ENCODE measurements around the gene C8A.

The C8A gene

GRCh38 chr1:56953386-56953785, 98.8 kb downstream of the C8A start:
- in situ Hi-C loops (cut with MboI; ENCODE audit: low pct_unique_long_range_greater_than_20kb, low sequenced_read_pairs), result no loop called here
- DNase-seq, result no peak

DNA sequence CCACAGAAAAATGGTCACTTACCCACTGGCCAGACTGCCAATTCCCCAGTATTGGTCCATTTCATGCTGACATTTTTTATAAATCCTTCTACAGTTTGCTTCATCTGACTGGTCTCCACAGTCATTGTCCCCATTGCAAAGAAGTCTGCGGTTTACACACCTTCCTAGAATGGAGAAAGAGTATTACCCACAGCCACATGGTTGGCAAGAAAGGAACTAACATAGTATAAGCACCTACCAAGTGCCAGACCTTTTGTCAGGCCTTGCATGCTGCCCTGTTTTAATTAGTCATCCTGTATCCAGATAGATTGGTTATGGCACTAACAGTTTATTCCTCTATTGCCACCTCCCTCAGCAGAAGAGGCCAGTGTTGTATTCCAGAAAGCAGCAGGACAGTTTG, 100.1 kb downstream of the C8A start:
- in situ Hi-C loops (cut with MboI; ENCODE audit: low pct_unique_long_range_greater_than_20kb, low sequenced_read_pairs), result no loop called here
- no peak for DNase-seq

GRCh38 chr1:56957931-56958330, 103.3 kb downstream of the C8A start:
- in situ Hi-C loops (cut with MboI; ENCODE audit: low pct_unique_long_range_greater_than_20kb, low sequenced_read_pairs), result no loop called here

DNA sequence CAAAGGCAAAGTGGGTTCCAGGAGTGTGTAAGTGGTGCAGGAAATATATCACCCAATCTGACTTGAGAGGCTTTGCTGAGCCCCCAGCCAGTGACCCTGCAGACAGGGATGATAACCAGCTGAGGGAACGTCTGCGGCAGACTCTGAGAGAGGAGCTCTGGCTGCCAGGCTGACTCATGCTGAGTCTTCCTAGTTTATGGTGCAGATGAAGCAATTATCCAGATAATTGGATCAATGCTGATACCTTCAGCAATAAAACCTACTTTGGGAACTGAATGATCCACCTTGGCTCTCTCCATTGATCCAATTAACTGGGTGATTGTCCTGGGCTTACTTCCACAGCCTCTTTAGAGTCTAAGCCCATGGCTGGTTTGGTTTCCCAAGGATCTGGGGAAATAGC, 103.9 kb downstream of the C8A start:
- DNase-seq, result no peak

More at GRCh38 chr1:56957931-56958330, 103.3 kb downstream of the C8A start:
- DNase-seq, result no peak

DNA sequence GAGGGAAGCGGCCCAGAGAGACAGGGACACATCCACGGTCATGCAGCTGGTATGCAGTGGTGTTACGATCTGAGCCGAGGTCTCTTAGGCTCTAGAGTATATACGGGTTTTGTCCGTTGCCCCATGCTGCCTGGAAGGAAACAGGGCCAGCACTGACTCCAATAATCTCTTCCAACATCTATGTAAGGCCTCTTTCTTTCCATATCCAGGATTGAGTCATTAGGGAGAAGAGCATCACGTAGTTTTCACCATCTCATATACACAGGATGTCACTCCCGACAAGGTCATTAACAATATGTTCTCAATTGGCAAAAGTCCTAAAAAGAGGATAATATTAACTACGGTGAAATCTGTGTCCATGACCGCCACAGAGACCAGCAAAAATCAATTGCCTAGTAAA, 106.8 kb downstream of the C8A start:
- no peak for DNase-seq
- in situ Hi-C loops (cut with MboI; ENCODE audit: low pct_unique_long_range_greater_than_20kb, low sequenced_read_pairs), result no loop called here

More for the DNA sequence above, 103.9 kb downstream of the C8A start:
- in situ Hi-C loops (cut with MboI; ENCODE audit: low pct_unique_long_range_greater_than_20kb, low sequenced_read_pairs), result no loop called here

- no peak for DNase-seq
- in situ Hi-C loops (cut with MboI; ENCODE audit: low pct_unique_long_range_greater_than_20kb, low sequenced_read_pairs), result no loop called here
These were observed 109.1 kb downstream of the C8A start for GRCh38 chr1:56963667-56964066.

GRCh38 chr1:56964349-56965017, 109.9 kb downstream of the C8A start:
- in situ Hi-C loops (cut with MboI; ENCODE audit: low pct_unique_long_range_greater_than_20kb, low sequenced_read_pairs), result no loop called here

GRCh38 chr1:56965191-56965590, 110.6 kb downstream of the C8A start:
- DNase-seq, result no peak
- in situ Hi-C loops (cut with MboI; ENCODE audit: low pct_unique_long_range_greater_than_20kb, low sequenced_read_pairs), result no loop called here

More at GRCh38 chr1:56964349-56965017, 109.9 kb downstream of the C8A start:
- no peak for DNase-seq

- no peak for DNase-seq
- in situ Hi-C loops (cut with MboI; ENCODE audit: low pct_unique_long_range_greater_than_20kb, low sequenced_read_pairs), result no loop called here
These were observed 111.5 kb downstream of the C8A start, which contains the start of gene C8B for GRCh38 chr1:56965916-56966697. TSS of gene C8B (minus strand) at chr1:56966015. CDS start at chr1:56965948, 67 bp downstream.

- in situ Hi-C loops (cut with MboI; ENCODE audit: low pct_unique_long_range_greater_than_20kb, low sequenced_read_pairs), result no loop called here
- DNase-seq, result no peak
These were observed 112.1 kb downstream of the C8A start for GRCh38 chr1:56966698-56966999.

DNA sequence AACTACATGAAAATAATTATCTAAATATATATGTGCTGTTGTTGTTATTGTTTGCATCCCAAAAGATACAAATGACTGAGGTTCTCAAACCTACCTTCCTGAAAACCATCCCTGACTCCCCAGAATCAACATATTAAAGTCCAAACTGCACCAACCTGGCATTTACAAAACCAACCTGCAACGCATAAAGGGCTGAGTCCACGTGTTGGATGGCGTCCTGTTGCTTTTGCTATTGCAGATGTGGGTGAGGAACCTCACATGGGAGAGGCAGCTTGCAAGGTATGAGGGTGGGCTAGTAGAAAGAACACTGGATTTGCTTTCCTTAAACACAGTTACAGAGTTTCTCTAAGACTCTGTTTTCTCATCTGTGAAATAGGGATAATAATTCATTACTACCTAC, 112.8 kb downstream of the C8A start:
- DNase-seq, result no peak
- in situ Hi-C loops (cut with MboI; ENCODE audit: low pct_unique_long_range_greater_than_20kb, low sequenced_read_pairs), result no loop called here
